A204.1 (cell line): ENCODE results near the gene PRDM9.

Experiments used
- FAIRE-seq: peaks from 2 replicates; lab custom pipeline; 2012; peaks lifted over from hg19 to GRCh38; lab: Jason Lieb, UNC

PRDM9 gene

GRCh38 chr5:23528677-23529076 is 21.3 kb downstream of the PRDM9 start:
- FAIRE-seq, result no peak

- FAIRE-seq, result no peak
These were observed 23.2 kb downstream of the PRDM9 start for GRCh38 chr5:23530571-23530970.

- no peak for FAIRE-seq
These were observed 63.6 kb downstream of the PRDM9 start for GRCh38 chr5:23571059-23571458.
